Keratinocyte (primary cell): Measurements from ENCODE around the gene ISG15. TPM values are rescaled to one million over a fixed set of nuclear protein-coding genes. Genes with fewer than 3 reads are reported as not detected.

Experiments
- DNase-seq: peaks from one replicate; pipeline ENCODE4 v3.0.0-alpha.2; 2011; ENCODE audit warnings: low read depth, missing footprints, low spot score
- FAIRE-seq: peaks from 2 replicates; lab custom pipeline; 2011; peaks lifted over from hg19 to GRCh38; lab: Jason Lieb, UNC
- H2AFZ ChIP-seq: 2 replicates; pipeline ENCODE4 v1.6.0; 2012; ENCODE audit warnings: low read length, control low read depth, inconsistent platforms; ENCODE audit not compliant: control insufficient read depth
- H3K27ac ChIP-seq: 2 replicates; pipeline ENCODE4 v1.5.1; 2011; ENCODE audit warnings: low read length; ENCODE audit not compliant: control insufficient read depth, insufficient read depth
- H3K27me3 ChIP-seq: 3 replicates; pipeline ENCODE4 v1.6.0; 2011; ENCODE audit warnings: low read length; ENCODE audit not compliant: control insufficient read depth, insufficient read depth; ENCODE audit errors: extremely low read depth
- H3K36me3 ChIP-seq, 2 experiments: 2 replicates in 1 of 2; 3 replicates in 1 of 2; pipeline ENCODE4 v1.5.1; 2011; ENCODE audit warnings: low read length in 2 of 2, mild to moderate bottlenecking in 1 of 2; ENCODE audit not compliant: control insufficient read depth in 2 of 2, insufficient read depth in 2 of 2; ENCODE audit errors: extremely low read depth in 1 of 2
- H3K4me1 ChIP-seq: 3 replicates; pipeline ENCODE4 v1.5.1; 2011; ENCODE audit warnings: low read length; ENCODE audit not compliant: control insufficient read depth, insufficient read depth; ENCODE audit errors: extremely low read depth
- H3K4me2 ChIP-seq: 3 replicates; pipeline ENCODE4 v1.6.0; 2011; ENCODE audit warnings: low read depth, low read length; ENCODE audit not compliant: control insufficient read depth, insufficient read depth; ENCODE audit errors: extremely low read depth
- H3K4me3 ChIP-seq, 3 experiments: fragments of 200-600 bp in 1 of 3; sonication (generic) in 1 of 3; 2 replicates in 2 of 3; 3 replicates in 1 of 3; pipeline ENCODE4 v1.5.1; 2011 to 2016; ENCODE audit warnings: low read length in 3 of 3, mild to moderate bottlenecking in 3 of 3, control low read depth in 2 of 3, inconsistent platforms in 1 of 3, low read depth in 1 of 3, mixed read lengths in 1 of 3, mixed run types in 1 of 3, moderate library complexity in 1 of 3; ENCODE audit not compliant: control insufficient read depth in 2 of 3, insufficient read depth in 2 of 3; ENCODE audit errors: extremely low read depth in 1 of 3
- H3K79me2 ChIP-seq: 2 replicates; pipeline ENCODE4 v1.6.0; 2012; ENCODE audit warnings: low read length; ENCODE audit not compliant: control insufficient read depth, insufficient read depth
- H3K9ac ChIP-seq: 3 replicates; pipeline ENCODE4 v1.6.0; 2011; ENCODE audit warnings: low read length; ENCODE audit not compliant: control insufficient read depth, insufficient read depth; ENCODE audit errors: extremely low read depth
- H3K9me1 ChIP-seq: 3 replicates; pipeline ENCODE4 v1.6.0; 2011; ENCODE audit warnings: low read length; ENCODE audit not compliant: control insufficient read depth, insufficient read depth; ENCODE audit errors: extremely low read depth
- H3K9me3 ChIP-seq: 2 replicates; pipeline ENCODE4 v1.5.1; 2012; ENCODE audit warnings: low read depth, low read length; ENCODE audit not compliant: control insufficient read depth
- H4K20me1 ChIP-seq: 3 replicates; pipeline ENCODE4 v1.6.0; 2011; ENCODE audit warnings: low read length; ENCODE audit not compliant: control insufficient read depth, insufficient read depth; ENCODE audit errors: extremely low read depth
- CTCF ChIP-seq, 3 experiments: IDR thresholded peaks in 1 of 3; conservative IDR thresholded peaks in 1 of 3; optimal IDR thresholded peaks in 1 of 3; 2 replicates in 2 of 3; 3 replicates in 1 of 3; pipeline versions ENCODE3 to v1.5.1; 2011; ENCODE audit warnings: low read length in 3 of 3, mild to moderate bottlenecking in 3 of 3, moderate library complexity in 2 of 3, control low read depth in 1 of 3, inconsistent platforms in 1 of 3; ENCODE audit not compliant: insufficient read depth in 2 of 3; ENCODE audit errors: extremely low read depth in 1 of 3
- EZH2 ChIP-seq: IDR thresholded peaks from one replicate; pipeline ENCODE4 v1.6.1; 2012; ENCODE audit warnings: inconsistent platforms, mild to moderate bottlenecking, low read length, moderate library complexity
- dilution Hi-C: fragments of 300-500 bp; cut with MboI; formaldehyde crosslinking; loops from one replicate; pipeline ENCODE4 v1.7.0; 2020; ENCODE audit warnings: low sequenced_read_pairs; ENCODE audit not compliant: extremely low pct_ligation_motif_present
- polyA plus RNA-seq, 5 experiments: library from polyadenylated mRNA; depleted of rRNA in 3 of 5; stranded (reverse) in 3 of 5; stranded (forward) in 1 of 5; unstranded in 1 of 5; fragments of >200 nt; gene quantifications; 1 replicate in 1 of 5; 2 replicates in 3 of 5; 3 replicates in 1 of 5; pipeline versions ENCODE4 v1.2.1 to v1.2.3, GENCODE V29; 2011 to 2012; ENCODE audit warnings: missing spikeins in 2 of 5, low read depth in 1 of 5, low replicate concordance in 1 of 5

The ISG15 gene
- polyA plus RNA-seq, 1 donor (not counting 4 experiments of a cell fraction or from before 2014, with no cell fraction given), result 246 TPM

GRCh38 chr1:966135-966703 lies 47.1 kb upstream of the ISG15 start, which contains the start of gene PLEKHN1:
TSS of gene PLEKHN1 (plus strand) at chr1:966482. CDS start at chr1:966532, 50 bp downstream.
- TF ChIP-seq CTCF (optimal IDR thresholded peaks at IDR 0.05 in 1 of 3, IDR thresholded peaks at IDR 0.05 in 1 of 3, conservative IDR thresholded peaks at IDR 0.05 in 1 of 3; ENCODE audit: extremely low read depth in 1 of 3, insufficient read depth in 2 of 3, low read length in 3 of 3), result no peak
- no peak for TF ChIP-seq EZH2
- peaks cover 16% of the 10 kb centered on the region for H3K4me1 ChIP-seq
- H3K36me3 ChIP-seq, result peaks cover 0 to 7% of the 10 kb centered on the region in 2 experiments
- peak within 1 kb of the TSS; percentile 94 for H3K4me2 ChIP-seq
- no peaks in the 10 kb centered on the region for H3K27me3 ChIP-seq
- peak within 1 kb of the TSS; percentile 97 for H3K9ac ChIP-seq
- no peaks in the 10 kb centered on the region for H3K9me3 ChIP-seq
- no peaks in the 10 kb centered on the region for H3K79me2 ChIP-seq
- no peaks in the 10 kb centered on the region for H4K20me1 ChIP-seq
- dilution Hi-C loops, result no loop called here
- DNase-seq, result no peak
- H3K9me1 ChIP-seq, result no peaks in the 10 kb centered on the region
- H2AFZ ChIP-seq, result peak within 1 kb of the TSS; percentile 75
- peak within 1 kb of the TSS; percentile 96 for H3K27ac ChIP-seq
- H3K4me3 ChIP-seq, result peak within 1 kb of the TSS; percentile 70 to 85 (median 84)
- FAIRE-seq, result no peak

GRCh38 chr1:966704-967300 lies 46.5 kb upstream of the ISG15 start:
- H3K27ac ChIP-seq, result peak overlapping the region; percentile 96
- DNase-seq, result no peak
- dilution Hi-C loops, result no loop called here
- peak overlapping the region; percentile 75 for H2AFZ ChIP-seq
- H3K27me3 ChIP-seq, result no peaks in the 10 kb centered on the region
- FAIRE-seq, result no peak
- H3K36me3 ChIP-seq, result peaks cover 0 to 7% of the 10 kb centered on the region in 2 experiments
- peak overlapping the region; percentile 94 for H3K4me2 ChIP-seq
- TF ChIP-seq EZH2, result no peak
- TF ChIP-seq CTCF (optimal IDR thresholded peaks at IDR 0.05 in 1 of 3, IDR thresholded peaks at IDR 0.05 in 1 of 3, conservative IDR thresholded peaks at IDR 0.05 in 1 of 3; ENCODE audit: extremely low read depth in 1 of 3, insufficient read depth in 2 of 3, low read length in 3 of 3), result no peak
- H3K9me3 ChIP-seq, result no peaks in the 10 kb centered on the region
- H3K4me1 ChIP-seq, result peaks cover 13% of the 10 kb centered on the region
- H3K4me3 ChIP-seq, result peak overlapping the region; percentile 70 to 85 (median 84)
- no peaks in the 10 kb centered on the region for H4K20me1 ChIP-seq
- peak overlapping the region; percentile 97 for H3K9ac ChIP-seq
- H3K79me2 ChIP-seq, result no peaks in the 10 kb centered on the region
- H3K9me1 ChIP-seq, result no peaks in the 10 kb centered on the region
